ENCODE results near the gene NCOA3.

NCOA3 gene

GRCh38 chr20:47606414-47606982, 104.8 kb downstream of the NCOA3 start:
- Histone ChIP-seq H2AFZ (ENCODE audit: low read depth) (no peak overlapping the region), H3K27ac (no peak overlapping the region), H3K4me3 (IDR thresholded peaks at IDR 0.05; ENCODE audit: insufficient read depth, low read depth, low read length) (no peak overlapping the region), H3K4me1 (ENCODE audit: low read depth, poor library complexity, severe bottlenecking) (peaks cover 24% of the 10 kb centered on the region), H3K79me2 (ENCODE audit: insufficient read depth, low read depth) (no peaks in the 10 kb centered on the region; the same call in 1 of the 2 replicates), H3K9ac (no peak overlapping the region), H3K36me3 (ENCODE audit: insufficient read depth) (no peaks in the 10 kb centered on the region), H3K4me2 (no peak overlapping the region; the same call in 1 of the 2 replicates), H4K20me1 (ENCODE audit: insufficient read depth) (no peaks in the 10 kb centered on the region), H3K27me3 (ENCODE audit: insufficient read depth, low read depth) (no peaks in the 10 kb centered on the region)
- TF ChIP-seq CTCF (conservative IDR thresholded peaks at IDR 0.05; ENCODE audit: low read depth, low read length) = no peak

- no peaks in the 10 kb centered on the region for H3K27me3 ChIP-seq (ENCODE audit: insufficient read depth, low read depth)
- H2AFZ ChIP-seq (ENCODE audit: low read depth) = no peak overlapping the region
- no peak overlapping the region for H3K4me3 ChIP-seq (IDR thresholded peaks at IDR 0.05; ENCODE audit: insufficient read depth, low read depth, low read length)
- H3K36me3 ChIP-seq (ENCODE audit: insufficient read depth) = no peaks in the 10 kb centered on the region
- no peaks in the 10 kb centered on the region for H4K20me1 ChIP-seq (ENCODE audit: insufficient read depth)
- no peaks in the 10 kb centered on the region; the same call in 1 of the 2 replicates for H3K79me2 ChIP-seq (ENCODE audit: insufficient read depth, low read depth)
- no peak for TF ChIP-seq CTCF (conservative IDR thresholded peaks at IDR 0.05; ENCODE audit: low read depth, low read length)
- H3K9ac ChIP-seq = no peak overlapping the region
- no peak overlapping the region for H3K27ac ChIP-seq
- H3K4me2 ChIP-seq = no peak overlapping the region; the same call in 1 of the 2 replicates
- H3K4me1 ChIP-seq (ENCODE audit: low read depth, poor library complexity, severe bottlenecking) = peaks cover 24% of the 10 kb centered on the region
Measured at GRCh38 chr20:47606983-47607613, 105.4 kb downstream of the NCOA3 start.

- no peak overlapping the region for H3K9ac ChIP-seq
- H3K36me3 ChIP-seq (ENCODE audit: insufficient read depth) = no peaks in the 10 kb centered on the region
- H3K4me3 ChIP-seq (IDR thresholded peaks at IDR 0.05; ENCODE audit: insufficient read depth, low read depth, low read length) = no peak overlapping the region
- no peak overlapping the region for H3K4me2 ChIP-seq
- no peaks in the 10 kb centered on the region for H4K20me1 ChIP-seq (ENCODE audit: insufficient read depth)
- TF ChIP-seq CTCF (conservative IDR thresholded peaks at IDR 0.05; ENCODE audit: low read depth, low read length) = no peak
- H3K27ac ChIP-seq = no peak overlapping the region
- H3K4me1 ChIP-seq (ENCODE audit: low read depth, poor library complexity, severe bottlenecking) = peaks cover 21% of the 10 kb centered on the region
- H2AFZ ChIP-seq (ENCODE audit: low read depth) = no peak overlapping the region
- no peaks in the 10 kb centered on the region for H3K79me2 ChIP-seq (ENCODE audit: insufficient read depth, low read depth)
- no peaks in the 10 kb centered on the region for H3K27me3 ChIP-seq (ENCODE audit: insufficient read depth, low read depth)
Measured at GRCh38 chr20:47609001-47609400, 107.3 kb downstream of the NCOA3 start.

- Histone ChIP-seq H3K4me1 (ENCODE audit: low read depth, poor library complexity, severe bottlenecking) (peaks cover 20% of the 10 kb centered on the region), H3K36me3 (ENCODE audit: insufficient read depth) (no peaks in the 10 kb centered on the region), H4K20me1 (ENCODE audit: insufficient read depth) (no peaks in the 10 kb centered on the region), H3K4me3 (IDR thresholded peaks at IDR 0.05; ENCODE audit: insufficient read depth, low read depth, low read length) (no peak overlapping the region), H3K79me2 (ENCODE audit: insufficient read depth, low read depth) (no peaks in the 10 kb centered on the region), H3K9ac (no peak overlapping the region), H2AFZ (ENCODE audit: low read depth) (no peak overlapping the region), H3K4me2 (no peak overlapping the region), H3K27me3 (ENCODE audit: insufficient read depth, low read depth) (no peaks in the 10 kb centered on the region), H3K27ac (no peak overlapping the region)
- TF ChIP-seq CTCF (conservative IDR thresholded peaks at IDR 0.05; ENCODE audit: low read depth, low read length) = no peak
Measured at GRCh38 chr20:47610247-47610944, 108.7 kb downstream of the NCOA3 start.
